ENCODE measurements around the gene KRT81. TPM values are rescaled to one million over a fixed set of nuclear protein-coding genes. Genes with fewer than 3 reads are reported as not detected.
A peak's percentile ranks its signal among the peaks of the same experiment; 100 is the strongest.
"Not testable (repeated sequence)": the region's sequence is repeated elsewhere in the genome, so short reads cannot be mapped to it uniquely, and the experiment has no call there.

The KRT81 gene
- total RNA-seq, 2 experiments from 2014 or later, result not detected

DNA sequence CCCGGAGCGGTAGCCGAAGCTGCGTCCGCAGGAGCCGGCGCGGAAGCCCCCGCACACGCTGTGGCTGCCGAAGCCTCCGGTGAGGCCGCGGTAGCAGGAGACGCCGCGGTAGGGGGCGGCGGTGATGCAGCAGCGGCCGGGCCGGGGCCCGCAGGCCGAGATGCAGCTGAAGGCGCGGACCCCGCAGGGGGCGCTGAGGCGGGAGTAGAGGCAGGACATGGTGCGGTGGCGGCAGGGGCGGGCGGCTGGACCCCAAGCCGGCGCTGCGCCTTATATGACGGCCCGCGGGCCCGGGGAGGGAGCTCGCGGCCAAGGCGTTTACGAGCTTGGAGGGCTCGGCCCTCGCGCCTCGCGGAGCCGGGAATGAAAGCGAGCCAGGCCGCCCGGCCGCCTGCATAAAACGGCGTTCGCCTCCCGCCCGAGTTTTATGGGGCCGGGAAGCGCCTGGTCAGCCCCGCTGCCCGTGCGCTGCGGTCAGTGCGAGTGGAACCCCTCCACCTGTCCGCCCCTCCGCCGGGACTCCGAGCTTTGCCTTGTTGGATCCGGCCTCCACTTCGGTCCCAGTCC is 32.9 kb downstream of the KRT81 start:
- POLR2A ChIA-PET, result interaction anchor here (1.6 kb wide), 1 partner anchor 14 kb away, joined by 7 read pairs; no protein-coding TSS in a partner anchor

DNA sequence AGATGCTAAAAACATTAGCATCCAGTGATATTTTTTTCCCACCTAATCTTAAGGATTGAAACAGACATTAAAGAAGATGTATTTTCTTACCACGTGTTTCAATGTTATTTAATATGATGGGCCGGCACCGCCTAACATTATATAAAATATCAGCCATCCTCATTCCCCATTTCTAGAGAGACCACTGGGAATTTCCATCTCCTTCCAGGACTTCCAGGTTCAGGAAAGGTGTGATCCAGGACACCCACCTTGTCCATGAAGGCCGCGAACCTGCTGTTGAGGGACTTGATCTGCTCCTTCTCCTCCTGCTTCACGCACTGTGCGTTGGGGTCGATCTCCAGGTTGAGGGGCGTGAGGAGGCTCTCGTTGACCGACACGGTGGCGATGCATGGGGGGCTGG is 33.4 kb downstream of the KRT81 start:
- POLR2A ChIA-PET, result interaction anchor here (1.6 kb wide), 1 partner anchor 14 kb away, joined by 7 read pairs; no protein-coding TSS in a partner anchor
- Mint-ChIP-seq H3K4me1 (peaks cover 23% of the 10 kb centered on the region), H3K27me3 (peaks cover 68% of the 10 kb centered on the region)
- CTCF ChIA-PET; DNase-seq; H3K4me3 Mint-ChIP-seq; H3K27ac Mint-ChIP-seq; H3K36me3 Mint-ChIP-seq (ENCODE audit: low read depth); H3K9me3 Mint-ChIP-seq: not testable (repeated sequence)

More for the DNA sequence above, 32.9 kb downstream of the KRT81 start:
- Mint-ChIP-seq H3K36me3 (ENCODE audit: low read depth) (peaks cover 5% of the 10 kb centered on the region), H3K4me3 (no peak overlapping the region), H3K27ac (no peak overlapping the region), H3K4me1 (peaks cover 18% of the 10 kb centered on the region), H3K27me3 (peaks cover 68% of the 10 kb centered on the region), H3K9me3 (peaks cover 2% of the 10 kb centered on the region)
- DNase-seq, result no peak
- CTCF ChIA-PET, result interaction anchor here (1.6 kb wide), 1 partner anchor 36 kb away, joined by 4 read pairs; no protein-coding TSS in a partner anchor

DNA sequence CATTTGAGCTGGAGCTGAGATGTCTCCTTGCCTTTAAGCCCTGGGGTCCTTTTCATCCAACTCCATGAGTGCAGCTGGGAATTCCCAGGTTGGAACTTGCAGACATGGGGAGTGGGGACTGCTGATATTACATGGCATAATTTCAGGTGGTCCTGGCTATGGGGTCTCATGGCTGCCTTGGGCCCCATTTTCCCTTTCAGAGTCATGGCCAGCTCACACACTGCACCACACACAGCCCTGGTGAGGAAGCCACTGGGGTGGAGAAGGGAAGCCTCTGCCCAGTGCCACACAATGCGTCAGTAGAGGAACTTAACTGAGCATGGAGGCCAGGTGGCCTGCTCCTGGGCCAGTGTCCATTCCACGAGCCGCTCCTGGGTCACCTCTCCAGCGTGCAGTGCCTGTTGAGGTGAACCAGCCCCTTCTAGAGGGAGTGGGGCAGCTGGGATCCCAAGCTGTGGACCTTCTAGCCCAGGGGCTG is 34.2 kb downstream of the KRT81 start:
- H3K4me1 Mint-ChIP-seq, result peaks cover 31% of the 10 kb centered on the region

DNA sequence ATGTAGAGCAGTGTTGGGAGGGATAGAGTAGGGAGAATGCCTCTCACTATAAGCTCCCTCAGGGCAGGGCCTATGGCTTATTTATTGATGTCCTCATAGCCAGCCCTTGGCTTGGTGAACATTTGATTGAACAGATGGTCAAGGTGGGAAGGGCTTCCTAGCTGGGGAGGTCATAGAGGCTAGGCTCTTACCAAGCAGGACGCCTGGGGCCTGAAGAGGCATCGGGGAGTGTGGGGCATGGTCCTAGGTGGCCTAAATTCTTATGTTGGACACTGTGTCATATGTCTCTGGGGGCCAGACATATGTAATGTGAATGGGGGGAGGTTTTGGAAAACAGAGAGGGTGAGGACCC is 34.8 kb downstream of the KRT81 start:
- H3K9me3 Mint-ChIP-seq, result no peaks in the 10 kb centered on the region
- ChIA-PET POLR2A (interaction anchor here (1.3 kb wide), 1 partner anchor 12 kb away, joined by 3 read pairs; no protein-coding TSS in a partner anchor), CTCF (interaction anchor here (0.8 to 0.9 kb wide), 2 partner anchors 23 to 35 kb away, joined by 3 read pairs; no protein-coding TSS in a partner anchor)
- no peak for DNase-seq
- H3K4me1 Mint-ChIP-seq, result peaks cover 37% of the 10 kb centered on the region
- no peak overlapping the region for H3K4me3 Mint-ChIP-seq
- H3K36me3 Mint-ChIP-seq (ENCODE audit: low read depth), result peaks cover 6% of the 10 kb centered on the region
- peak overlapping the region; percentile 10 for H3K27ac Mint-ChIP-seq
- H3K27me3 Mint-ChIP-seq, result peaks cover 61% of the 10 kb centered on the region

More for the DNA sequence above, 34.2 kb downstream of the KRT81 start:
- ChIA-PET CTCF (no interaction called here), POLR2A (interaction anchor here (1.3 kb wide), 1 partner anchor 13 kb away, joined by 3 read pairs; no protein-coding TSS in a partner anchor)
- DNase-seq, result no peak
- Mint-ChIP-seq H3K4me3 (no peak overlapping the region), H3K36me3 (ENCODE audit: low read depth) (peaks cover 5% of the 10 kb centered on the region), H3K27me3 (peaks cover 65% of the 10 kb centered on the region), H3K27ac (no peak overlapping the region), H3K9me3 (no peaks in the 10 kb centered on the region)

DNA sequence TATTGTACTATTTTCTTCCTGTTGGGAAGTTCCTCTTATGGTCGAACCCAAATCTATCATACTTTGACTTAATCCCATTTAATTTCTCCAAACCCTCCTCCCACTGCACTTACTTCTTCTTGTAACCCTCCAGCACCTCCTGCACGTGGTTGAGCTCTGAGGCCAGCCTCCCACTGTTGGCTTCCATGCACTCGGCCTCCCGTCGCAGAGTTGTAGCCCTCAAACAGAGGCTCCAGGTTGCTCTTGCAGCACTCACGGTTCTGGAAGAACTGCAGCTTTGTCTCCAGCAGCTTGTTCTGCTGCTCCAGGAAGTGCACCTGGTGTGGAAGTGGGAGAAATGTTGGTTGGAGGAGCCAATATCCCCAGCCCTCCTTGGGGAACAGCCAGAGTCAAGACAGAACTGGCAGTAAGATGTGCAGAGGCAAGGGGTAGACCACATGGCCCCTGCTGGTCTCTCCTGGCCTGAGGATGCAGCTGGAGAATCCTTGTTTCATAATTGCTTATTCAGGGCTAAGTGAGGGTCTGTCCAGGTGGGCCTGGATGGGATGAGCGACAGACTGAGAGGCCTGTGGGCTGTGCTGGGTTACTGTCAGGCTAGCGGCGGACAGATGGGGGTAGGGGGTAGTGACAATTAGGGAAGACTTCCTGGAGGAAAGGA is 35.3 kb downstream of the KRT81 start:
- no peak for DNase-seq
- ChIA-PET POLR2A (interaction anchor here (2.1 kb wide), 1 partner anchor 12 kb away, joined by 6 read pairs; no protein-coding TSS in a partner anchor), CTCF (interaction anchor here (0.8 to 0.9 kb wide), 2 partner anchors 23 to 34 kb away, joined by 3 read pairs; no protein-coding TSS in a partner anchor)
- H3K27me3 Mint-ChIP-seq, result peaks cover 56% of the 10 kb centered on the region
- no peak overlapping the region for H3K4me3 Mint-ChIP-seq
- H3K4me1 Mint-ChIP-seq, result peaks cover 42% of the 10 kb centered on the region
- H3K9me3 Mint-ChIP-seq, result peaks cover 2% of the 10 kb centered on the region
- peaks cover 8% of the 10 kb centered on the region for H3K36me3 Mint-ChIP-seq (ENCODE audit: low read depth)
- H3K27ac Mint-ChIP-seq, result peak overlapping the region; percentile 10

DNA sequence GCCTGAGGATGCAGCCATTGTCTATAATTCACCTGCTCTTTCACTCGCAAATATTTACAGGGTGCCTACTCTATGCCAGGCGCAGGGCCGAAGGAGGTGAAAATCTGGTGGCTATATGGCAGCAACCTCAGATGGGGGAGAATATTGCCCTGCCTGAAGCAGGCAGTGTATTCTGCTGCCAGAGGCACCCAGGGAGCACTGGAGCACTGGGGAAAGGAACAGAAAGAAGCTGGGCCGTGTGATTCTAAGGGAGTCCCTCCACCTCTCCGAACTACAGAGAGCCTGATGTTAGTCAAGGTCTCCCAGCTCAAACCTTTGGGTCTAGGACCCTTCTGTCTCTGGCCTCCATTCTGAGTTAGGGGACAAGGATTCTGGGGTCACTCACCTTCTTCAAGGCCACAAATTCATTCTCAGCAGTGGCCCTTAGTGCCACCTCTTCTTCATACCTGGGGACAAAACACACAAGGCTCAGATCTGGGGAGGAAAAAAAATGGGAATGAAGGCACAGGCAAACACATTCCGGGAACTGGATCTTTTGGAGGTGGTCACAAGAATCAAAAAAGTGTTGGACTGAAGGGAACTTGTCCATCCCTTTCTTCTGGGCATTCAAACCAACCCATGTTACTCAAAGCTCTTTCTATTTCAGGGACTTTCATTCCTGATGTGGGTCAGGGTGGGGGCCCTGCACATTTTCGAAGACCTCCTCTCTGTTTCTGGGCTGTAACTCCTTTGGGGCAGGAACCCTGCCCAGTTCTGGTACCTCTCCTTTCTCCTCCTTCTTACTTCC is 36.2 kb downstream of the KRT81 start:
- ChIA-PET CTCF (no interaction called here), POLR2A (interaction anchor here (2.1 kb wide), 1 partner anchor 11 kb away, joined by 6 read pairs; no protein-coding TSS in a partner anchor)
- Mint-ChIP-seq H3K4me3 (no peak overlapping the region), H3K36me3 (ENCODE audit: low read depth) (peaks cover 9% of the 10 kb centered on the region), H3K4me1 (peaks cover 37% of the 10 kb centered on the region), H3K27me3 (peaks cover 47% of the 10 kb centered on the region), H3K9me3 (peaks cover 2% of the 10 kb centered on the region), H3K27ac (no peak overlapping the region)
- DNase-seq, result no peak

DNA sequence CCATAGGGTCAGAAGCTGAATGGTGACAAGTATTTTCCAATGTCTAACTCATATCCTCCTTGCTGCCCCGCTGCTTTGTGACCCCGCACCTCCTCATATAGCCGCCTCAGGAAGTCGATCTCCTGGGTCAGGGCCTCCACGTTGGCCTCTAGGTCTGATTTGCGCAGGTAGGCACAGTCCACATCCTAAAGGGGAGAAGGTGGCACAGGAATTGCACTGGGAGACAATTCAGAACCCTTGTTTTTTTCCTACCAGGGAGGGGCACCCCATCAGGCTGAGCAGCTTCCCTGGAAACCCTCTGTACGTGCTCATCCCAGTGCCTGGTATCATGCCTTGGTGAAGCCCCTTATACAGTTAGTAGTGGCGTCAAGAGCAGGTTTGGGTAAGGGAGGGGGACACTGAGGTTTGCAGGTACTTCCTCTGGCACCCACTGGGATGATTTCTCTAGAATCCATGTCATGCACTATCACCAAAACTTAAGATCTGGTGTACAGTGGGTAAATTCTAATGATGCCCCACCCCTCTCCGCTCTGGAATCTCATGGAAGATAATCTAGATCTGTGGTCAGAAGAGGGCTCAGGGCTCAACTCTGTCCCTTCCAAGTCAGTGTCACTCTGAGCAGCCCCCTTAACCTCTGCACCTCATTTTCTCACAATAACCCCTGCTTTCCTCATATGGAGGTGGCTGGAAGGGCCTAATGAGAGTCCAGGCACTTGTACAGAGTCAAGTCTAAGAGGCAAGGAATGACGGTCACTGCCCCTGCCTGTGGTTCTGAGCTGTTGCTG is 37.0 kb downstream of the KRT81 start:
- Mint-ChIP-seq H3K27ac (no peak overlapping the region), H3K9me3 (peaks cover 2% of the 10 kb centered on the region), H3K36me3 (ENCODE audit: low read depth) (peaks cover 16% of the 10 kb centered on the region), H3K4me1 (peaks cover 39% of the 10 kb centered on the region), H3K4me3 (no peak overlapping the region), H3K27me3 (peaks cover 45% of the 10 kb centered on the region)
- no peak for DNase-seq
- ChIA-PET CTCF (no interaction called here), POLR2A (interaction anchor here (2.1 kb wide), 1 partner anchor 10 kb away, joined by 6 read pairs; no protein-coding TSS in a partner anchor)

DNA sequence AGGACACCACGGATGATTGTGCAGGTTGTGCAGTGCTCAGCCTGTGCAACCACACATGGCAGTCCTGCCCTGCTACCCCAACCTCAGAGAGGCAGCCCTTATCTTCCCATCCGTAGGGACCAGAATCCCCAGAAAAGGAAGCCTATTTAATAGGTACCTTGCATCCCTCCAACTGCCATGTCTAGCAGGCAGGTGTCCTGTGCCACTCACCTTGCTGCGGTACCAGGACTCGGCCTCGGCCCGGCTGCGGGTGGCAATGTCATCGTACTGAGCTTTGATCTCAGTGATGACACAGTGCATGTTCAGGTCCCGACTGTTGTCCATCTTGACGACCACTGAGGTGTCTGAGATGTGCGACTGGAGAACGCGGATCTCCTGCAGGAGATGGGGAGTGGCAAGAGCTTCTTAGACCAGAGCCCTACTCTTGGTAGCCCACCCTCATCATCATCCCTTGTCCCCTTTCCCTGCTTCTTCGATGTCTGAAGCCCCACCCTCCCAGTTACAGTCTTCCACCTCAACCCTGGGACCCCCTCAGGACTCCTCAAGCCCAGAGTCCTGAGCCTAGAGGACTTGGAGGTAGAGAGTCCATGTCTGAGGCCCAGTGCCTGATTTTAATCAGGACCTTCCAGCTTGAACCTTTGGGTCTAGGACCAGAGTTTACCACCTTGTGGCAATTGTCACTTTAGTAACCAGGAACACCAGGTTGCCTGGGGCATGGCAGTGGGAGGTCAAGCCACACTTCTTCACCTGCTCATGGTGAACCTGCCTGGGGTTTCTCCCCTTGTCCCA is 37.7 kb downstream of the KRT81 start:
- ChIA-PET CTCF (interaction anchor here (0.9 kb wide), 1 partner anchor 26 kb away, joined by 3 read pairs; no protein-coding TSS in a partner anchor), POLR2A (interaction anchor here (1.5 to 2.9 kb wide), 3 partner anchors 10 to 16 kb away, joined by 4 to 16 read pairs (median 6); no protein-coding TSS in a partner anchor)
- Mint-ChIP-seq H3K27me3 (peaks cover 40% of the 10 kb centered on the region), H3K27ac (peak overlapping the region; percentile 98), H3K9me3 (peaks cover 2% of the 10 kb centered on the region), H3K4me1 (peaks cover 40% of the 10 kb centered on the region), H3K36me3 (ENCODE audit: low read depth) (peaks cover 17% of the 10 kb centered on the region), H3K4me3 (no peak overlapping the region)
- no peak for DNase-seq

DNA sequence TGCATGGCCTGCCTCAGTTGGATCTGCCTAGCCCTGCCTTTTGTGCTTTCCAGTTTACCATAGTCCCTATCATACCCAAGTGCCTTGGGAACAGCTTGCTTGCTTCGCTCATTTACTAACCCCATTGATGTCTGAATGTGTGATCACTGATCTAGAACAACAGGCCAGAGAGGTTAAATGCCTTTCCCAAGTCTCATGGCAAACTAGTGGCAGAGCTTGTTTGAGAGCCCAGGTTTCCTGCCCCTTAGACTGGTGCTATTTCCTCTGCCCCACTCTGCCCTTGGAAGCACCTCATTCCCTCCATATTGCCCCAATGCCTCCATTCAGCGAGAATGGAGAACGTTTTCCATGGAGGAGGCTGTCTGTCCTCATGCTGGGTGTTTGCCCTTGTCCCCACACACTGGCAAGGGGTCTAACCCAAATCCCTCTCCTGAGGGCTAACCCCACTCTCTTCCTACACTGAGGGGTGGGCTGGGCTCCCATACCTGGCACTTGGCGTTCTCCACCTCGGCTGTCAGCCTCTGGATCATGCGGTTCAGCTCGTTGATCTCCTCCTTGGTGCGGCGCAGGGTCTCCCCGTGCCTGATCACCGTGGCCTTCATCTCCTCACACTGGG is 38.5 kb downstream of the KRT81 start:
- no peak for DNase-seq
- ChIA-PET POLR2A (interaction anchor here (1.5 to 2.9 kb wide), 2 partner anchors 9 to 15 kb away, joined by 4 to 16 read pairs; no protein-coding TSS in a partner anchor), CTCF (interaction anchor here (0.9 to 2.3 kb wide), 3 partner anchors 25 to 95 kb away, joined by 3 to 22 read pairs (median 6); no protein-coding TSS in a partner anchor)
- Mint-ChIP-seq H3K4me1 (peaks cover 44% of the 10 kb centered on the region), H3K4me3 (no peak overlapping the region), H3K36me3 (ENCODE audit: low read depth) (peaks cover 17% of the 10 kb centered on the region), H3K27ac (peak overlapping the region; percentile 98), H3K27me3 (peaks cover 36% of the 10 kb centered on the region), H3K9me3 (peaks cover 2% of the 10 kb centered on the region)

DNA sequence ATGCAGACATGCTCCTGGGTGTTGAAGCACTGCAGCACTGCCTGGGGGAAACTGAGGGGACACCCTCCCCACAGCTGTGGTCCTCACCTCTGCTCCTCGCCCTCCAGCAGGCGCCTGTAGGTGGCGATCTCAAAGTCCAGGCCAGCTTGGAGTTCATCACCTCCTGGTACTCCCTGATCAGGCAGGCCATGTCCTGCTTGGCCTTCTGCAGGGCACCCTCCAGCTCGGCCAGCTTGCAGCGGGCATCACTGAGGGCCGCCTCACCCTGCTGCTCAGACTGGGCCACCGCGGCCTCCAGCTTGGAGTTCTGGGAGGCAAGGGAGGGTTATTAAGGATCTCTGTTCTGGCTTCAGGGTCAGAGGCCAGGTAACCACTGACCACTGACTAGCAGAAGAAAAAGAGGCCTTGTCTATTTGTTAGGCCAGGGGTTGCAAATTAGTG is 39.1 kb downstream of the KRT81 start:
- H3K27ac Mint-ChIP-seq, result peak overlapping the region; percentile 98
- peaks cover 30% of the 10 kb centered on the region for H3K27me3 Mint-ChIP-seq
- ChIA-PET POLR2A (interaction anchor here (0.6 to 2.9 kb wide), 7 partner anchors 8 to 1707 kb away, joined by 3 to 16 read pairs (median 3); no protein-coding TSS in a partner anchor), CTCF (interaction anchor here (0.7 to 2.3 kb wide), 11 partner anchors 9 to 109 kb away, joined by 3 to 22 read pairs (median 5); partner anchors contain the start of gene KRT86)
- H3K9me3 Mint-ChIP-seq, H3K4me3 Mint-ChIP-seq: not testable (repeated sequence)
- DNase-seq, result peak; percentile 27
- H3K36me3 Mint-ChIP-seq (ENCODE audit: low read depth), result peaks cover 17% of the 10 kb centered on the region
- H3K4me1 Mint-ChIP-seq, result peaks cover 50% of the 10 kb centered on the region
